Coronary artery (tissue), 2 donors: Measurements from ENCODE around the gene MICAL3.

Experiments used
- DNase-seq: peaks from one replicate; pipeline ENCODE4 v3.0.0-alpha.2; 2017; ENCODE audit warnings: low spot score
- H3K27ac ChIP-seq, 2 donors: fragments of 200-600 bp; sonication (generic); one replicate each; pipeline ENCODE4 v1.5.1; 2016 to 2019
- H3K4me3 ChIP-seq: fragments of 200-600 bp; sonication (generic); 2 replicates; pipeline ENCODE4 v1.5.1; 2016; ENCODE audit warnings: mild to moderate bottlenecking, moderate library complexity
- TF ChIP-seq, protein P1 (sequence below): fragments of 200-600 bp; sonication (generic); IDR thresholded peaks from one replicate; pipeline ENCODE4 v1.5.1; 2019; ENCODE audit warnings: antibody characterized with exemption

The MICAL3 gene

DNA sequence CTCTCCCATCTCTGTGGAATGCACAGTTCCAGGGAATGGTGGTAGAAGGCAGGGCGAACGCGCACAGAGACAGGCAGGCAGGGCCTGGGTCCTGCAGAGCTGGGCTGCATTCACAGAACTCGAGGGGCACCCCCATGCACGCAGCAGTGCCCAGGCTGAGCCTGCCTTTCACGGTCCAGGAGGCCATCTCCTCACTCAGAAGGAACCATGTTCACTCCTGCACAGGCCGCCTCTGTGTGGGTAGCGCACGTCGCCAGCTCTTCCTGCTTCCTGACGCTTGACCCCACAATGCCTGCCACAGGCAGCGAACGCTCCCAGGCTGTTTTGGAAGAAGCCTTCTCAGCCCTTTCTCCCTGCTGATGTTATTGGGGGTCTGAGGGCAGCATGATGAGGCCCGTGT is 151.2 kb downstream of the MICAL3 start:
- no peak overlapping the region for H3K27ac ChIP-seq
- no peak overlapping the region for H3K4me3 ChIP-seq
- TF ChIP-seq, protein P1, sequence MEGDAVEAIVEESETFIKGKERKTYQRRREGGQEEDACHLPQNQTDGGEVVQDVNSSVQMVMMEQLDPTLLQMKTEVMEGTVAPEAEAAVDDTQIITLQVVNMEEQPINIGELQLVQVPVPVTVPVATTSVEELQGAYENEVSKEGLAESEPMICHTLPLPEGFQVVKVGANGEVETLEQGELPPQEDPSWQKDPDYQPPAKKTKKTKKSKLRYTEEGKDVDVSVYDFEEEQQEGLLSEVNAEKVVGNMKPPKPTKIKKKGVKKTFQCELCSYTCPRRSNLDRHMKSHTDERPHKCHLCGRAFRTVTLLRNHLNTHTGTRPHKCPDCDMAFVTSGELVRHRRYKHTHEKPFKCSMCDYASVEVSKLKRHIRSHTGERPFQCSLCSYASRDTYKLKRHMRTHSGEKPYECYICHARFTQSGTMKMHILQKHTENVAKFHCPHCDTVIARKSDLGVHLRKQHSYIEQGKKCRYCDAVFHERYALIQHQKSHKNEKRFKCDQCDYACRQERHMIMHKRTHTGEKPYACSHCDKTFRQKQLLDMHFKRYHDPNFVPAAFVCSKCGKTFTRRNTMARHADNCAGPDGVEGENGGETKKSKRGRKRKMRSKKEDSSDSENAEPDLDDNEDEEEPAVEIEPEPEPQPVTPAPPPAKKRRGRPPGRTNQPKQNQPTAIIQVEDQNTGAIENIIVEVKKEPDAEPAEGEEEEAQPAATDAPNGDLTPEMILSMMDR, result no peak
- DNase-seq, result no peak

DNA sequence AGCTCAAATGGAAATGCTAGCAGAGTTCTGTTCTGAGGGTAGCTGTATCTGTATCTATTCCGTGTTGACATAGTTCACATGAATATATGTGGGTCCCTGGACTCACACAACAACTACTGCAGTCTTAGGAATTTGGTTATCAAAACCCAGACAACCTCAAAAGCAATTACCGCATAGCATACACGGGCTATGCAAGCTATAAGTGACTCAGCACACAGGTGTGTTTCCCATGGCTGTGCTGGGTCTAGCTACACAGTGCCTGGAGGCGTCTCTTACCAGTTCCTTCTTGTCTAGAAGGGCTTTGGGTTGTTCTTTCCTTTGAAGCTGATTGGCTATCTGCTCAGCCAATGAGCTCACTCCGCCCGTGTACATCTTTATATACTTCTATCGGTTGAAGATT is 151.9 kb downstream of the MICAL3 start:
- DNase-seq, result no peak
- TF ChIP-seq, protein P1, result no peak
- H3K27ac ChIP-seq, result no peak overlapping the region
- no peak overlapping the region for H3K4me3 ChIP-seq

DNA sequence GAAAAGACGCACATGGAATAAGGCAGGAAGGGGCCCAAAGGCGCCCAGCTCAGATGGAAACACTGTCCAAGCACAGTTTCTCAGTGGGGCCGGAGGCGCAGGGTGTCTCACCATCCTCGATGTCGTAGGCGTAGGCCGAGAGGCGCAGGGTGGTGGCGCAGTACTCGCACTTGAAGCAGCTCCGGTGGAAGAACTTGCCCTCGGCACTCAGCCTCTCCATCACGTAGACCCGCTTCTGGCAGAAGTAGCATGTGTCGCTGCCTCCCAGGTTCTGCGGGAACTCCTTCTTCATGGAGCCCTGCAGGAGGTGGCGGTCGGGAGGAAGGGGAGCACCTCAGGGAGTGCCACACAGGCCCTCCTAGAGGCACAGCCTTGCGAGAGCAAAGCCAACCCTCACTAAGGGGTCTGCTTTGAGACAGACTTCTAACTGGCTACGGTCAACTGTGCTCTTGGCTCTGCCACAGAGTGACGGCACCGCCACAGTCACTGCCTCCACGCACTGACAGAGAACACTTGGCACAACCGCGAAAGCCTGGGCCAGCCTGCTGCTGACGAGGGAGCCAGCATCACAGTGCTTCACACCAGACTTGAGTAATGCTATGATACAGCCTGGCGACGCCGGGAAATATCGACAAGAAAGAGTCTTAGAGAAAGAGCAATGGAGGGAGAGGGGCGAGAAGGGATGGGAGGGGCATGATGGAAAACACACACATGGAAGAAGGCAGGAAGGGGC is 152.5 kb downstream of the MICAL3 start:
- DNase-seq, result no peak
- TF ChIP-seq, protein P1, result no peak
- no peak overlapping the region for H3K27ac ChIP-seq
- no peak overlapping the region for H3K4me3 ChIP-seq

DNA sequence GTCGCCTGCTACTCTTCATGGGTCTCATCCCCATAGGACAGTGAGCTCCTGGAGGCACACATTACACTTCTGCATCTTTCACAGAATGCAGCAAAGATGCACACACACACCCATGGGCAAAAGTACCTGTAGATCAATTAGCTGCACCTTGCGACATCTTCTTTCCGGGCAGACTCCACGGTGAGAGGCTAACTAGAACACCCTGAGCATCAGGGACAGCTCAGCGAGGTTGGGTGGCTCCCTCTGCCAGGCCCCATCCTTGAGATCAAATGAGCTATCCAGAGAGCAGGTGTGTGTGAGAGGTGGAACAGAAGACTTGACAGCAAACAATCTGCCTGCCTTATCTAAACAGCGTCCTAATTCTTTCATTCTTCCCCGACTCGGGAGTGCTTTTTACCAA is 154.0 kb downstream of the MICAL3 start:
- DNase-seq, result no peak
- TF ChIP-seq, protein P1, result no peak
- H3K4me3 ChIP-seq, result no peak overlapping the region
- H3K27ac ChIP-seq, result no peak overlapping the region

DNA sequence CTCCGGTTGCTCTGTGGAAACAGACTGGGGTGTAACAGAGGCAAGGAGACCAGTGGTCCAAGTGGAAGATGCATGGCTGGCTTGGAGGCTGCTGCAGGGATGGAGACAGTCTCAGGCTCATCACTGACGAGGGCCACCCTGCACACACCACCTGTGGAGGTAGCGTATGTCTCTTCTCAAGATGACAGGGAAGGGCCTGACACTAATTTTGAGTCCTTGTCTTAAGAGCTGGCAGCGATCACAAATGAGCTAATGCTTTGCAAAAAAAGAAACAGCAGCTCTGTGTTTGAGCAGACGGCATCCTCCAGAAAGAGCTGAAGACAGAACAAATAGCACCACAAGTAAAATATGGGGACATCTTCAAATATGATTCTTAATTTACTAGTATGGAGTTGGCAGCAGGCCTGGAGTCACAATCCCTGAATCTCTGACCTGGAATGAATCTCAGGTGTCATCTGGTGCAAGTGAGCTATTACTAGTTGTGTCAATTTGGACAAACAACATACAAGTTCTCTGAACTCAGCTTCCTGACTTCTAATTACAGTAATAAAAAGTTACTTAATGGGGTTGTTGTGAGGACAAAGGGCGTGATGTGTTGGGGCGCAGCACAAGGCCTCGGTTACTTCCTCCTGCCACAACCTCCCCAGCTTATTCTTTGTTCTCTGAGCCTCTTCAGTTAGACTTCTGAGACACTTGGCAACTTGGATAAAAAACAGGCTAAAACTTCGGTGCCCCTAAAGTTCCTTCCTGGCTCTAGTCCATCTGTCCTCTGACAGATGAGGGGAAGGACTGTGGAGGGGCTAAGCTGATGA is 154.9 kb downstream of the MICAL3 start:
- Histone ChIP-seq H3K27ac (no peak overlapping the region), H3K4me3 (no peak overlapping the region)
- no peak for DNase-seq
- TF ChIP-seq, protein P1, result no peak

DNA sequence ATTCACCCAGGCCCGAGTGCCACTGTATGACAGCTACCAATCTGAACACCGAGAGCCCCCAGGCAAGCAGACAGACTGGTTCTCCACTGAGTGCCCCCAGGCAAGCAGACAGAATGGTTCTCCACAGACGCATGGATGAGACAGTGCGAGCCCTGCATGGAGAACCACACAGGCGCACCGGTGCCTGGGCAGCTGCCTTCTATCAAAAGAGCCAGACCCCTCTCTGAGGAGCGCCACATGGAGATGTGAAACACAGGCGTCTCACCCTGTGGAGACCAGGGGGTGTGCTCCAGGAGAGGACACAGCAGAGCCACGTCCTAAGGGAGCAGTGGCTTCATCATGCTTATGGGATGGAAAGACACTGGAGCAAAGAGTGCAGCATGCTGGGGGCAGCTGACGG is 155.6 kb downstream of the MICAL3 start:
- TF ChIP-seq, protein P1, result no peak
- Histone ChIP-seq H3K27ac (no peak overlapping the region), H3K4me3 (no peak overlapping the region)
- DNase-seq, result no peak
